Measurements from ENCODE around the gene MSH3.
"Not testable (repeated sequence)": the region's sequence is repeated elsewhere in the genome, so short reads cannot be mapped to it uniquely, and the experiment has no call there.

MSH3 gene

GRCh38 chr5:80711938-80712337 lies 57.5 kb downstream of the MSH3 start:
- no peak for ATAC-seq
- H3K27ac Mint-ChIP-seq, result no peak overlapping the region

DNA sequence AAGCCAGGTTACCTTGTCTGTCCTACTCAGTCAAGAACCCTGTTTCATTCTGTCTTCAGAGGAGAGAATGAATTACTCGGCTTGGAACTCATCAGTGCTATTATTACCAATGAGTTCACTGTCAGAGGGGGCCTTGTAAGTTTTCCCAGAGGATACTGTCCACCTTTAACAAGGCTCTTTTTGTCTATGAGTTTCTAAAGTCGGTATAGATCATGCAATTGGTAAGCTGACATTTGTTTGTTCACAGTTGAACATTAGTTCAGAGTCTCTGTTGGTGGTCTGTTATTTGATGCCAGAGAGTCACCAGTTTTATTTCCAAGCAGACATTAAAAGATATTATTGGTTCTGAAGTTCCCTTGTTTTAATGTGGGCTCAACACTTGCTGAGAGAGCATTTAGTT lies 58.5 kb downstream of the MSH3 start:
- DNase-seq (no peak), ATAC-seq (no peak)
- no peak overlapping the region for H3K4me3 Mint-ChIP-seq
- peaks cover 28% of the 10 kb centered on the region for H3K4me1 Mint-ChIP-seq
- no peak overlapping the region for H3K27ac Mint-ChIP-seq
- H3K27me3 Mint-ChIP-seq, result no peaks in the 10 kb centered on the region
- H3K9me3 Mint-ChIP-seq, result no peaks in the 10 kb centered on the region

More at GRCh38 chr5:80711938-80712337, 57.5 kb downstream of the MSH3 start:
- DNase-seq, result no peak
- peaks cover 28% of the 10 kb centered on the region for H3K4me1 Mint-ChIP-seq
- H3K27me3 Mint-ChIP-seq, result no peaks in the 10 kb centered on the region
- H3K9me3 Mint-ChIP-seq, result no peaks in the 10 kb centered on the region
- no peak overlapping the region for H3K4me3 Mint-ChIP-seq

GRCh38 chr5:80713631-80714030 lies 59.2 kb downstream of the MSH3 start:
- peaks cover 28% of the 10 kb centered on the region for H3K4me1 Mint-ChIP-seq
- no peak for ATAC-seq
- no peaks in the 10 kb centered on the region for H3K9me3 Mint-ChIP-seq
- no peak overlapping the region for H3K4me3 Mint-ChIP-seq
- H3K27ac Mint-ChIP-seq, result no peak overlapping the region
- DNase-seq, result no peak
- H3K27me3 Mint-ChIP-seq, result no peaks in the 10 kb centered on the region

DNA sequence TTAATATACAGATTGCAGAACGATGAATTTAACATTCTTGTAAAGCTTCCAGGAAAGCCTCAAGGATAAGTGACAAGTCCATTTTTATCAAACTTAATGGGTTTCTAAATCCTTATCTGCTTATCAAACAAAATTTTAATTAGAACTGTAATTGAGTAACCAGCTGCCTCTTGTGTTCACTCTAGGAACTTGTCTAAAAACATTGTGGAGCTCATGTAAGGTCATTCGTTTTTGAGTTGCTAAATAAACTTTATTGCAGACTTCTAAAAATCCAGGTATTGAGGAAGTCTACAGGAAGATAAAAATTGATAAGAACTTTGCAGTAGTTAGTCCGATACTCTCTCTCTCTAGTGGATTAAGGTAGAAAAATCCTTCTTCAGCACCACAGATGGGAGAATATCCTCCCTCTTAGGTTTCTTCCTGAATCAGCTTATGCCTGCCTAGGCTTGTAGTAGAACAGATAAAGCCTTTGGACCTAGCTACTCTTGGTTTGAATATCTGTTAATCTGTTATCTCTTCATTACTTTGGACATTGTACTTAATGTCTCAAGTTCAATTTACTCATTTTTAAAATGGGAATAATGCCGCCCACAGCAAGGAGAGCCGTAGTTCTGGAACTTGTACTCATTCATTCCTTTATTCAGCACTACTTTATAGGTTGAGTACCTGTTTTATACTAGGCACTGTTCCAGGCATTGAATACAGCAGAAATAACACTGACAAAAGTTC lies 60.3 kb downstream of the MSH3 start:
- H3K9me3 Mint-ChIP-seq, result peaks cover 0 to 3% of the 10 kb centered on the region in 2 donors
- DNase-seq (no peak), ATAC-seq (no peak)
- H3K4me3 Mint-ChIP-seq, result no peak overlapping the region
- H3K4me1 Mint-ChIP-seq, result peaks cover 28% of the 10 kb centered on the region
- no peak overlapping the region for H3K27ac Mint-ChIP-seq
- H3K27me3 Mint-ChIP-seq, result no peaks in the 10 kb centered on the region

GRCh38 chr5:80715887-80716286 lies 61.4 kb downstream of the MSH3 start:
- no peak for DNase-seq
- ATAC-seq, result no peak
- Mint-ChIP-seq H3K27me3 (no peaks in the 10 kb centered on the region), H3K4me3 (no peak overlapping the region), H3K4me1 (peaks cover 22% of the 10 kb centered on the region), H3K9me3 (peaks cover 6 to 12% of the 10 kb centered on the region in 2 donors), H3K27ac (no peak overlapping the region)

DNA sequence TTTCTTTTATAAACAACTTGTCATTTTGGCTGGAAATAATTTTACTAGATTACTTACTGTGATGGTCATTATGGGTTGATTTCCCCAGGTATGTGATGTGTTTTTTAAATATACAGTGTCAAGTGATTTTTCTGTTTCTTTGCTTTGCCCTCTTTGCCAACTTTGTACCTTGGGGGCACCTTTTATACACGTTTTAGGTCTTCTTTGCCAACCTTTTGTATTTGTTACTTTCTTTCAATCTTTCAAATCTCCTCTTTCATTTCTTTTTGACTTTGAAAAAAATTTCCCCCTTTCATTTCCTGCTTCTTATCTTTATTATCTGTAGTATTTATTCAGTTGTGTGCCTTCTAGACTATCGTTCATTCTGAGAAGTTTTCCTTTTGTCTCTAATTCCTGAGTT lies 65.7 kb downstream of the MSH3 start:
- Mint-ChIP-seq H3K4me3 (no peak overlapping the region), H3K9me3 (peaks cover 6 to 12% of the 10 kb centered on the region in 2 donors)
- DNase-seq, result no peak

GRCh38 chr5:80722916-80723315 lies 68.5 kb downstream of the MSH3 start:
- ATAC-seq (no peak), DNase-seq (no peak)
- H3K4me3 Mint-ChIP-seq, result no peak overlapping the region
- H3K9me3 Mint-ChIP-seq, result peaks cover 6 to 12% of the 10 kb centered on the region in 2 donors
- no peaks in the 10 kb centered on the region for H3K4me1 Mint-ChIP-seq
- H3K27ac Mint-ChIP-seq, result no peak overlapping the region
- no peaks in the 10 kb centered on the region for H3K27me3 Mint-ChIP-seq

More for the DNA sequence above, 65.7 kb downstream of the MSH3 start:
- H3K27me3 Mint-ChIP-seq, result no peaks in the 10 kb centered on the region
- no peaks in the 10 kb centered on the region for H3K4me1 Mint-ChIP-seq
- H3K27ac Mint-ChIP-seq, result no peak overlapping the region
- no peak for ATAC-seq

GRCh38 chr5:80725446-80725845 lies 71.0 kb downstream of the MSH3 start:
- DNase-seq (no peak), ATAC-seq (no peak)
- Mint-ChIP-seq H3K4me1 (no peaks in the 10 kb centered on the region), H3K4me3 (no peak overlapping the region), H3K9me3 (peaks cover 1 to 2% of the 10 kb centered on the region in 2 donors), H3K27me3 (no peaks in the 10 kb centered on the region), H3K27ac (no peak overlapping the region)

GRCh38 chr5:80736730-80737129 lies 82.3 kb downstream of the MSH3 start:
- no peak overlapping the region for H3K4me3 Mint-ChIP-seq
- H3K4me1 Mint-ChIP-seq, result no peaks in the 10 kb centered on the region
- H3K9me3 Mint-ChIP-seq, result peaks cover 0 to 4% of the 10 kb centered on the region in 2 donors
- ATAC-seq, result no peak
- no peak for DNase-seq
- H3K27ac Mint-ChIP-seq, result no peak overlapping the region
- no peaks in the 10 kb centered on the region for H3K27me3 Mint-ChIP-seq

GRCh38 chr5:80738466-80738865 lies 84.0 kb downstream of the MSH3 start:
- Mint-ChIP-seq H3K27me3 (no peaks in the 10 kb centered on the region), H3K27ac (no peak overlapping the region), H3K4me1 (no peaks in the 10 kb centered on the region), H3K9me3 (peaks cover 0 to 4% of the 10 kb centered on the region in 2 donors), H3K4me3 (no peak overlapping the region)
- no peak for ATAC-seq
- no peak for DNase-seq

GRCh38 chr5:80739057-80739456 lies 84.6 kb downstream of the MSH3 start:
- Mint-ChIP-seq H3K9me3 (peaks cover 0 to 4% of the 10 kb centered on the region in 2 donors), H3K4me1 (no peaks in the 10 kb centered on the region), H3K4me3 (no peak overlapping the region), H3K27me3 (no peaks in the 10 kb centered on the region), H3K27ac (no peak overlapping the region)
- ATAC-seq (no peak), DNase-seq (no peak)

GRCh38 chr5:80739496-80739895 lies 85.0 kb downstream of the MSH3 start:
- Mint-ChIP-seq H3K27ac (no peak overlapping the region), H3K4me3 (no peak overlapping the region), H3K27me3 (no peaks in the 10 kb centered on the region), H3K4me1 (no peaks in the 10 kb centered on the region), H3K9me3 (peaks cover 1 to 4% of the 10 kb centered on the region in 2 donors)
- ATAC-seq (no peak), DNase-seq (no peak)

- Mint-ChIP-seq H3K4me1 (no peaks in the 10 kb centered on the region), H3K27ac (no peak overlapping the region), H3K4me3 (no peak overlapping the region)
These were observed 85.4 kb downstream of the MSH3 start for GRCh38 chr5:80739898-80740297.

GRCh38 chr5:80740488-80740887 lies 86.0 kb downstream of the MSH3 start:
- not testable (repeated sequence) for ATAC-seq, H3K4me1 Mint-ChIP-seq, H3K9me3 Mint-ChIP-seq, H3K4me3 Mint-ChIP-seq, H3K27ac Mint-ChIP-seq, DNase-seq, H3K27me3 Mint-ChIP-seq

More at GRCh38 chr5:80739898-80740297, 85.4 kb downstream of the MSH3 start:
- no peak for ATAC-seq
- no peak for DNase-seq
- no peaks in the 10 kb centered on the region for H3K27me3 Mint-ChIP-seq
- H3K9me3 Mint-ChIP-seq, result peaks cover under 1 to 5% of the 10 kb centered on the region in 2 donors

DNA sequence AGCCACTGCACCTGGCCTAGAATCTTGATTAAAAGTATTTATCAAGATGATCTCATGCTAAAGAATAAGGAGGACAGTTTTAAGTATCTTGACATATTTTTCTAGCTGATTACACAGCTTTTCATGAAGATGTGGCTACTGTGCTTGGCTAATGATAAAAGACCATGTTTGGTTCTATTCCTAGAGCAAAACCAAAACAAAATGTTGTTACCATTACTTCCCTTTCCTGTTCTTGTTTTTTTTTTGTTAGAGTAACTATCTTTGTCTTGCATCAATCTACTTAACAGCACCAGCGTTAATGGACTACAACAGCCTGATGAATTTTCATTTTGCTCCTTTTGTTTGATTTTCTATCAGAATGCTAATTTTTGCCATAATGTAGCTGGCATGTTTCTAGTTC lies 86.5 kb downstream of the MSH3 start:
- Mint-ChIP-seq H3K4me1 (no peaks in the 10 kb centered on the region), H3K27ac (no peak overlapping the region), H3K4me3 (no peak overlapping the region), H3K9me3 (peaks cover 0 to 6% of the 10 kb centered on the region in 2 donors), H3K27me3 (no peaks in the 10 kb centered on the region)
- no peak for ATAC-seq
- no peak for DNase-seq

GRCh38 chr5:80744149-80744548 lies 89.7 kb downstream of the MSH3 start:
- H3K9me3 Mint-ChIP-seq, result peaks cover 0 to 6% of the 10 kb centered on the region in 2 donors
- H3K27me3 Mint-ChIP-seq, result no peaks in the 10 kb centered on the region
- DNase-seq (no peak), ATAC-seq (no peak)
- H3K4me3 Mint-ChIP-seq, result no peak overlapping the region
- H3K27ac Mint-ChIP-seq, result no peak overlapping the region
- H3K4me1 Mint-ChIP-seq, result no peaks in the 10 kb centered on the region

DNA sequence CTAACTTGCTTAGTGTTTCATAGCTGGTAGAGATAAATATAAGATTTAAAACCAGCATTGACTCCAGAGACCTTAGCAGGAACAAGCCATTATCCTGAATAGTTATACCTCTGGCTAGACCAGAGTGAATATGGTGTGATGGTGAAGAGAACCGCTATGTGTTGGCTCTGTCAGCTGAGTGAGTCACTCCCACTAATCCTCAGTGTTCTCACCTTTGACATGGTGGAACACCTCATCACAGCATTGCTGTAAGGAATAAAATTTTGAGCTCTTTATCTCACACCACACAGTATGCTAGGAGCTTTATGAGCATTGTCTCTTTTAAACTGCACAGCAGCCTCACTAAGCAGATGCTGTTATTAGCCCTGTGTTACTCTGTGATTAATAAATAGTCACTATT lies 91.0 kb downstream of the MSH3 start:
- no peaks in the 10 kb centered on the region for H3K4me1 Mint-ChIP-seq
- H3K27ac Mint-ChIP-seq, result no peak overlapping the region
- H3K4me3 Mint-ChIP-seq, result no peak overlapping the region
- no peak for ATAC-seq
- H3K27me3 Mint-ChIP-seq, result no peaks in the 10 kb centered on the region
- H3K9me3 Mint-ChIP-seq, result peaks cover 0 to 6% of the 10 kb centered on the region in 2 donors
- no peak for DNase-seq

Data from stimulated activated naive CD8-positive, alpha-beta T cell treated with anti-CD3 and anti-CD28 coated beads, Interleukin-15, amount 100 ng/mL, for 72 hours (primary cell).